Esophagus muscularis mucosa (tissue), 3 donors: ENCODE results near the gene AFF1.

ENCODE experiments used
- CTCF ChIP-seq, 3 experiments: fragments of 200-600 bp in 2 of 3; fragments of 450-650 bp in 1 of 3; sonication (generic) in 2 of 3; IDR thresholded peaks; one replicate each; pipeline ENCODE4 v1.5.1; 2017 to 2019; ENCODE audit warnings: antibody characterized with exemption in 3 of 3, mild to moderate bottlenecking in 2 of 3, moderate library complexity in 1 of 3
- POLR2AphosphoS5 ChIP-seq, 2 donors: sonication (generic); formaldehyde crosslinking; IDR thresholded peaks; one replicate each; pipeline ENCODE4 v1.6.1; 2017; ENCODE audit warnings: antibody characterized with exemption in 2 of 2

- TF ChIP-seq CTCF (IDR thresholded peaks at IDR 0.05) (no peak), POLR2AphosphoS5 (IDR thresholded peaks at IDR 0.05) (no peak)
Measured at GRCh38 chr4:86947501-86948120, 12.8 kb downstream of the AFF1 start.
